Stimulated activated CD4-positive, alpha-beta T cell treated with anti-CD3 and anti-CD28 coated beads, TNF-alpha, amount 100 ng/mL, for 1 hour (primary cell): Measurements from ENCODE around the gene ALS2CL.

ENCODE experiments used
- DNase-seq, 3 donors: peaks; one replicate each; pipeline ENCODE4 v3.0.0-alpha.2; 2020; ENCODE audit warnings: low read depth in 3 of 3, low spot score in 1 of 3

The ALS2CL gene

GRCh38 chr3:46664971-46665762 is 28.3 kb downstream of the ALS2CL start:
- DNase-seq, result no peak

- DNase-seq, result no peak
Observed at GRCh38 chr3:46664188-46664970, 29.1 kb downstream of the ALS2CL start.

GRCh38 chr3:46663591-46664135 is 29.8 kb downstream of the ALS2CL start:
- no peak for DNase-seq

- DNase-seq, result no peak
Observed at GRCh38 chr3:46662771-46663551, 30.5 kb downstream of the ALS2CL start.

GRCh38 chr3:46661776-46662766 is 31.4 kb downstream of the ALS2CL start:
- no peak for DNase-seq

GRCh38 chr3:46660543-46661523 is 32.6 kb downstream of the ALS2CL start:
- no peak for DNase-seq

GRCh38 chr3:46660003-46660402 is 33.5 kb downstream of the ALS2CL start:
- DNase-seq, result no peak

GRCh38 chr3:46659285-46659684 is 34.2 kb downstream of the ALS2CL start:
- DNase-seq, result no peak

GRCh38 chr3:46656778-46657556 is 36.5 kb downstream of the ALS2CL start:
- no peak for DNase-seq

- DNase-seq, result no peak
Observed at GRCh38 chr3:46655271-46655670, 38.2 kb downstream of the ALS2CL start.

GRCh38 chr3:46651084-46651483 is 42.4 kb downstream of the ALS2CL start:
- DNase-seq, result no peak

- no peak for DNase-seq
Observed at GRCh38 chr3:46649436-46649835, 44.0 kb downstream of the ALS2CL start.

GRCh38 chr3:46648096-46648495 is 45.4 kb downstream of the ALS2CL start:
- DNase-seq, result no peak

- no peak for DNase-seq
Observed at GRCh38 chr3:46646700-46647099, 46.8 kb downstream of the ALS2CL start.

GRCh38 chr3:46643701-46644100 is 49.8 kb downstream of the ALS2CL start:
- DNase-seq, result no peak

- no peak for DNase-seq
Observed at GRCh38 chr3:46642971-46643370, 50.5 kb downstream of the ALS2CL start.

GRCh38 chr3:46640927-46641326 is 52.6 kb downstream of the ALS2CL start:
- DNase-seq, result no peak

GRCh38 chr3:46639221-46639620 is 54.3 kb downstream of the ALS2CL start:
- no peak for DNase-seq
